Fibroblast of peridontal ligament (primary cell): ENCODE measurements around the gene PLCL1.

ENCODE experiments used
- DNase-seq: peaks from one replicate; pipeline ENCODE4 v3.0.0-alpha.2; 2010; ENCODE audit errors: extremely low read depth

The PLCL1 gene

GRCh38 chr2:197954328-197954727, 149.9 kb downstream of the PLCL1 start:
- no peak for DNase-seq

DNA sequence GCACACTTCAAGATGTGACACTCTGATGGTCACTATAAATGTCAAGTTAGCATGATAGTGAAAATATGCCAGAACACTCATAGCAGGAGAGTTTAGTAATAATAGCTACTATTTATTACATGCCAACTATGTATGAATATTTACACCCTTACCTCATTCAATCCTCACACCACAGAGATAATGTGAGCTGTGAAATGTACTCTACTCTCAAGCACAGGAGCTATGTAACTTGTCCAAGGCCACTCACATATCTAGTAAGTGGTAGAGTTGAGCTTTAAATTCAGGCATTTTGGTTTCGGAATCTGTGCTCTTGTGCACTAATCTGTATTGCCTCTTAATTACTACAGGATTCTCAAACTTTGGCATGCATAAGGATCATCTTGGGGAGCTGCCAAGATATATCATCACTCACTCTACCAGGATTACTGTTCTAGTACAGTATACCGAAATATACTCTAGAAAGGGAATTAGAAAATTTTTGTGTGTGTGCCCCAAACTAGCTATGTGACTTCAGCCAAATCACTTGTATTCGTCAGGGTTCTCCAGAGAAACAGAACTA, 154.3 kb downstream of the PLCL1 start:
- no peak for DNase-seq

DNA sequence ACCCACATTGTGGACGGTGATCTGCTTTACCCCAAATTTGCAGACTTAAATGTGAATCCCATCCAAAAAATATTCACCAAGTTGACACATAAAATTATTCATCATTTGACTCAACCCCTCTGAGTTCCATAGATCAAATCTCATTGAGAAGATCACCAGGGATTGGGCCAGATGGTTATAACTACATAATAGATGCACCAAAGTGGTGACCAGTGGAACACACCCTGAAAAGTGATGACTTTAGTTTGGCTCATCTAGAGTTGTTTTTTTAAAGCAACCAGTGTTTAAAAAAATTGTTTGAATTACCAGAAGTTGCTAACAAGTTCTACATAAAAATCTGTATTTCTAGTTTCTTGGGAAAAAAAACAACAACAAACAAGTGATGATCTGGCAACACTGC, 155.0 kb downstream of the PLCL1 start:
- DNase-seq: no peak

DNA sequence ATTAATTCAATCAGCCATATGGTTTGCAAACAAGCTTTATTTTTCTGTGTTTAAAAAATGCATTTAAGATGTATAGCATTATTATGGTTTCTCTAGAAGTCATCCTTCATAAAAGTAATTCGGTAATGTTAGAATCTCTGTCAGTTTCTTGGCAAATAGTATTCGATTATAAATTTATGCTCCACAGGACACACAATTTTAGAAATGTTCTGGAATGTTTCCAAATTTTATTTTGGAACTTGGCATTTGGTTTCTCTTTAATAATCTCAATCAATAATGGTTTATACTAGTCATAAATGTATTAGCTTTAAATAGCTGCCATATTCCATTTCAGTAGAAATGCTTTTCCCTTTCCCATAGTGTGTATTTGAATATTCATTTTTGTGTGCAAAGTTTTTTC, 156.4 kb downstream of the PLCL1 start:
- DNase-seq: no peak

- DNase-seq: no peak
Measured at GRCh38 chr2:197964720-197965119, 160.3 kb downstream of the PLCL1 start.

GRCh38 chr2:197965756-197966155, 161.4 kb downstream of the PLCL1 start:
- no peak for DNase-seq

GRCh38 chr2:197969391-197969893, 165.0 kb downstream of the PLCL1 start:
- peak; percentile 4 for DNase-seq

GRCh38 chr2:197972061-197972460, 167.7 kb downstream of the PLCL1 start:
- peak; percentile 93 for DNase-seq

GRCh38 chr2:197972587-197972986, 168.2 kb downstream of the PLCL1 start:
- no peak for DNase-seq

GRCh38 chr2:197973772-197974171, 169.4 kb downstream of the PLCL1 start:
- DNase-seq: no peak

DNA sequence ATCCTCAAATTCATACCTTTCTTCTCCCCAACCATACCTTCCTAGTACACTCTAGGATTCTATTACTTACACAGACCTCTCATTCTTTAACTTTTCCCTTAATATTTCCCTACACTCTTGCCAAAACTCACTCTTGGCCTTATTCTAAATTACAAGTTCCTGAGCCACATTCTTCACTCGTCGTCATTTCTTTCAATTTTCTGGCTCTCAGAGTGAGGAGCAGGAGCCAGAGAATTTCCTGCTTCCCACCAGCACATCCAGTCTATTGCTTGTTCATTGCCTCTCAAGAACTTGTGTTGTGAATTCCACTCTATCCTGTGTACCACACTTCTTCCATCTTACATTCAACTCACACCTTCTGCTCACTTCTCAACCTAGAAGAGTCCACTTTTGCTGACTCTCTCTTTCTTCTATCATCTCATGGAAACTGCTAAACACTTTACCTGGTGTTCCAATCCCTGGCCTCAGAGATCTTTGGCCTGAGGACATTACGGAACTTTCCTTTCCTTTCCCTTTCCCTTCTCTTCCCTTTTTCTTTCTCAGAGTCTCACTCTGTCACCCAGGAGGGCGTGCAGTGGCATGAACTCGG, 171.6 kb downstream of the PLCL1 start:
- peak; percentile 7 for DNase-seq

- DNase-seq: no peak
Measured at GRCh38 chr2:197978971-197979370, 174.6 kb downstream of the PLCL1 start.

DNA sequence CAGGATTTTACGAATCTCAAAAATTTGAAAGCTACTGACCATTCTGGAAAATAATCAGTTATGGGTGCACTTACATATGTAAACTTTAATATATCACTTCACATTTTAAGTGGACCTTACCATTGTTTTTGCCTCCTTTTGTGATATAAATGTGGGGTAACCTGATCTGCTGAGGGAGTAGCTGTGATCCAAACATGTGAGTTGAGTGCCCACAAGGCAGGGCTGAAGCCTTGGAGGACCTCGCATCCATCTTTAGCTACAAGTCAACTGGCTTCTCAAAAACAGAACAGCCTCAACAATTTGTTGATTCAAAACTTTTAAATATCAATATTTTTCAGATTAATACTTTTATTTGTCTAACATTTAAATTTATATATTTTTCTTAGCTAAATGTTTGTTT, 178.2 kb downstream of the PLCL1 start:
- no peak for DNase-seq

DNA sequence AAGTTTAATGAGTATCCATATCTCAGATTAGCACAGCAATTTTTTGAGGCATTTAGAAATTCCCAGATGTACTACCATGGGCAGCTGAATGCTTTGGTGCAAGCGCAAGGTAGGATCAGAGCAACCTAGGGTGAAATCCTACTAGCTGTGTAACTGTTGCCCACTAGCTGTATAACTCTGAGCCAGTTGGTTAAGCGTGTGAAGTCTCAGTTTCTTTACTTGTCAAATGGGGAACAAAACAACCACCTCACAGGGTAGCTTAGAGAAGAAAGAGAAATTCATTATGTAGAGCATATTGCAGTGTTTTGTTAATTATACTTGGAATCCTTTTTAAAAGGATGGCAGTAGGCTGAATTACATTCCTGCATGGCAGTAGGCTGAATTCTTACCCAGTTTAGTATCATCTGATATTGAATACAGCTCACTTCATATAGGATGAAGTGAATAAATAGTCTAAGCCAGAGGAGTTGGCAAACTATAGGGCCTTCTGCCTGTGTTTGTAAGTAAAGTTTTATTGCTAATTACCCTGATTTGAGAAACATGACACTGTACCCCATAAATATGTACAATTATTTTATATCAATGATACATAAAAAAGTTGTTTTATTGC, 180.7 kb downstream of the PLCL1 start:
- no peak for DNase-seq

- no peak for DNase-seq
Measured at GRCh38 chr2:197986977-197987376, 182.6 kb downstream of the PLCL1 start.

DNA sequence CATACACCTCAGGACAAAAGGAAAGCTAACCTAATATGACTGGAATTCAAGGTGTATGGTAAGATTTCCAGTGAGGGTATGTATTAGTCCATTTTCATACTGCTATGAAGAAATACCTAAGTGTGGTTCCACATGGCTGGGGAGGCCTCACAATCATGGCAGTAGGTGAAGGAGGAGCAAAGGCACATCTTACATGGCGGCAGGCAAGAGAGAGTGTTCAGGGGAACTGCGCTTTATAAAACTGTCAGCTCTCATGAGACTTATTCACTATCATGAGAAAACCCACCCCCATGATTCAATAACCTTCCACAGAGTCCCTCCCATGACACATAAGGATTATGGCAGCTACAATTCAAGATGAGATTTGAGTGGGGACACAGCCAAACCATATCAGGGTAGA, 186.0 kb downstream of the PLCL1 start:
- no peak for DNase-seq

- no peak for DNase-seq
Measured at GRCh38 chr2:197992482-197993133, 188.2 kb downstream of the PLCL1 start.

- no peak for DNase-seq
Measured at GRCh38 chr2:197993363-197993762, 189.0 kb downstream of the PLCL1 start.

DNA sequence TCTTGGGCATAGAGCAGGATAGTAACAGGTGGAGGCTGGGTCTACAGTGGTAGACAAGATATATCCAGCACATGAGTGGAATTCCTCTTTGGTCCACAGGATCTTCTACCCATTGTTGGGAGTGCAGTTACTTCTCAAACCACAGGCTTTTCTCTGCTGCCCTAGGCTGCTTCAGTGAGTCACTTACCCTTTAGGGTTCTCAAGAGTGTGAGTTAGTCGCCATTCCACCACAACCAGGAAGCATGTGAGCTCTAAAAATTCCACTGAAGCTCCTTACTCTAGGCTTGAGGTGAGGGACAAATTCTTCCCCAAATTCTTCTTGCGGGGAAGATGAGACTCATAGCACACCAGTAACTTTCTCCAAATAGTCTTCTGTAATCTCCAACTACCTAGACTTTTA, 189.4 kb downstream of the PLCL1 start:
- no peak for DNase-seq

- DNase-seq: no peak
Measured at GRCh38 chr2:197994751-197995150, 190.4 kb downstream of the PLCL1 start.

DNA sequence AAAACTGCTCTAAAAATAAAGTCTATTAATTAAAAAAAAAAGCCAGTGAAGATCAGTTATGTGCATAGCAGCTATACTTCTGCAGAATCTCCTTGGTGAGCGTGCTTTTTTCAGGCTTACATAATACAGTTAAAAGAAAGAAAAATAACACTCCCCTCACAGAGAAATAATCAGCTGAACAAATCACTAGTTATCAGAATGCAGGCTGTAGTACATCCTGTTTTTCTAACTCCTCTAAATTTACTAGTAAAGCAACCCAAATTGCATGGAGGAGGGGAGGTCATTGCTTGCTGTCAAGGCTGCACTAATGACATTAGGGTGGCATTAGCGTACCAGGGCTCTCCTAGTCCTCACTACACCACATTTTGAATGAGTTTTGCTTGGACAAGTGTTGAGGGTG, 192.2 kb downstream of the PLCL1 start:
- no peak for DNase-seq

DNA sequence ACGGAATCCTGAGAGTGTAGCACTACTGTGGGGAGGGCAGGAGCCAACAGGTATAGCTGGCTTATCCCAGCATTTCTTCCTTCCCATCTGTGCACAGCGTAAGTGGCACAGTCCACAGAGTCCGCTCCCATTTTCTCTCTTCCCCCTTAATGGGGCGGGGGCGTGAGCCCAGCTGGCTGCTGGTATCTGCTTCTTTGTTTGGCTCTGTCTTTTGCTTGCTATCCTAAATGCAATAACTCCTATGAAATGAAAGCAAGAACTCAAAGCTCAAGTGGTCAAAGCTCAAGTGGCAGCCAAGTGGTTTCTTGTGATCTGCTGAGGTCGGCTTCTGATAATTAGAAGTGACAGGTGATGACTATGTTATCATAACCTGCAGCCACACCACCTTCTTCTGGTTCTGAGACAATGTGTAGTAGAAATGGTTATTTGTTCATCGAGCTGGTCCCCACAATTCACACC, 192.7 kb downstream of the PLCL1 start:
- DNase-seq: no peak

DNA sequence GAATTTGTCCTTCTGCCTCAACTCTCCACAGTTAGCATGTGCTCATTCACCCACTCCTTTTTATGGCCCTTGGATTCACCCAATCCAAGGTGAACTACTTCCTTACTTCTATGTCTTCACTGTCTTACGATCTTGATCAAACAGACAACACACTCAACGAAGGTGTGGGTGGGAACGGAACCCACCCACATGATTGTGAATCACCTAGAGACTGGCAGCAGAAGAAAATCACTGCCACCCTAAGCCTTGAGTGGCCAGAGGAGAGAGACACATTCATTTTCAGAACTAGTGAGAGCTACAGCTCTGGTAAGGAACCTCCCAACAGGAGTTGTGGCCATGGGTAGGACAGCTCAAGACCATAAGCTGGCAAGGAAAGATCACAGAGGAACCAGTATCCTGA, 194.3 kb downstream of the PLCL1 start:
- no peak for DNase-seq
